CD4-positive, alpha-beta T cell (primary cell): ENCODE results near the gene PIGH. TPM values are rescaled to one million over a fixed set of nuclear protein-coding genes. Genes with fewer than 3 reads are reported as not detected.

Experiments used
- ATAC-seq: fragments of 200-7000 bp; cut with Tn5 transposase; one replicate; pipeline ENCODE4 v1.10.0; 2022; ENCODE audit warnings: mild to moderate bottlenecking; ENCODE audit not compliant: poor library complexity
- CTCF ChIA-PET: fragments of 350-600 bp; sonication (Branson Sonifier 250); formaldehyde crosslinking; loops from one replicate; lab custom pipeline; 2021; ENCODE audit warnings: antibody characterized with exemption, inconsistent platforms; lab: Charles Lee
- POLR2A ChIA-PET: fragments of 350-600 bp; sonication (Branson Sonifier 250); formaldehyde crosslinking; loops from one replicate; lab custom pipeline; 2021; ENCODE audit warnings: antibody characterized with exemption, inconsistent platforms; lab: Charles Lee
- DNase-seq, 14 experiments: peaks; one replicate each; pipeline ENCODE4 v3.0.0-alpha.2; 2013 to 2020; ENCODE audit warnings: mixed read lengths in 2 of 14
- H3K27ac ChIP-seq, 2 donors: one replicate each; pipeline versions ENCODE4 v1.5.1 to v1.7.0; 2013; ENCODE audit warnings: low read length in 2 of 2, low read depth in 1 of 2, mild to moderate bottlenecking in 1 of 2
- H3K27me3 ChIP-seq, 2 experiments: 1 replicate in 1 of 2; 2 replicates in 1 of 2; pipeline versions ENCODE4 v1.6.1 to v1.7.0; 2013; ENCODE audit warnings: low read length in 2 of 2, control low read depth in 1 of 2, mild to moderate bottlenecking in 1 of 2, moderate library complexity in 1 of 2; ENCODE audit not compliant: insufficient read depth in 2 of 2, control insufficient read depth in 1 of 2
- H3K36me3 ChIP-seq: one replicate; pipeline ENCODE4 v1.6.1; 2013; ENCODE audit warnings: low read length, control low read depth; ENCODE audit not compliant: insufficient read depth
- H3K4me1 ChIP-seq: one replicate; pipeline ENCODE4 v1.6.1; 2013; ENCODE audit warnings: low read length, control low read depth; ENCODE audit not compliant: insufficient read depth
- H3K4me3 ChIP-seq: one replicate; pipeline ENCODE4 v1.5.1; 2013; ENCODE audit warnings: mild to moderate bottlenecking, low read length, moderate library complexity
- H3K9me3 ChIP-seq, 2 experiments: 1 replicate in 1 of 2; 2 replicates in 1 of 2; pipeline versions ENCODE4 v1.6.1 to v1.7.0; 2013; ENCODE audit warnings: low read length in 2 of 2, mild to moderate bottlenecking in 2 of 2, control low read depth in 1 of 2, moderate library complexity in 1 of 2; ENCODE audit not compliant: control insufficient read depth in 1 of 2, insufficient read depth in 1 of 2
- H3K27ac Mint-ChIP-seq: one replicate; pipeline ENCODE4 v1.8.0; 2020; ENCODE audit warnings: mixed read lengths
- H3K27me3 Mint-ChIP-seq: one replicate; pipeline ENCODE4 v1.8.0; 2021; ENCODE audit warnings: mixed read lengths
- H3K36me3 Mint-ChIP-seq: one replicate; pipeline ENCODE4 v1.8.0; 2021; ENCODE audit warnings: low read depth, mixed read lengths
- H3K4me1 Mint-ChIP-seq: one replicate; pipeline ENCODE4 v1.8.0; 2021; ENCODE audit warnings: low read depth, mixed read lengths
- H3K4me3 Mint-ChIP-seq: one replicate; pipeline ENCODE4 v1.8.0; 2020; ENCODE audit warnings: mild to moderate bottlenecking, mixed read lengths
- H3K9me3 Mint-ChIP-seq: one replicate; pipeline ENCODE4 v1.8.0; 2020; ENCODE audit warnings: mixed read lengths
- intact Hi-C, 2 experiments: fragments of 100-400 bp; cut with DNase I in 1 of 2; cut with micrococcal nuclease in 1 of 2; formaldehyde crosslinking; loops; one replicate each; pipeline versions ENCODE4 v1.15.1 to v1.9.0; 2023 to 2025; cut with DNase I, micrococcal nuclease
- total RNA-seq, 174 experiments: library from RNA in 2 of 174; stranded (reverse) in 2 of 174; gene quantifications; one replicate each; pipeline ENCODE4 v1.2.3 and lab custom pipeline; 2021 to 2026
- TF ChIP-seq, protein P1 (sequence below): fragments of 200-600 bp; IDR thresholded peaks from one replicate; pipeline ENCODE4 v1.8.0; 2022; ENCODE audit warnings: antibody characterized with exemption, mild to moderate bottlenecking

Gene PIGH
- total RNA-seq, 2 experiments from 2014 or later = 66.0 to 69.7 TPM

DNA sequence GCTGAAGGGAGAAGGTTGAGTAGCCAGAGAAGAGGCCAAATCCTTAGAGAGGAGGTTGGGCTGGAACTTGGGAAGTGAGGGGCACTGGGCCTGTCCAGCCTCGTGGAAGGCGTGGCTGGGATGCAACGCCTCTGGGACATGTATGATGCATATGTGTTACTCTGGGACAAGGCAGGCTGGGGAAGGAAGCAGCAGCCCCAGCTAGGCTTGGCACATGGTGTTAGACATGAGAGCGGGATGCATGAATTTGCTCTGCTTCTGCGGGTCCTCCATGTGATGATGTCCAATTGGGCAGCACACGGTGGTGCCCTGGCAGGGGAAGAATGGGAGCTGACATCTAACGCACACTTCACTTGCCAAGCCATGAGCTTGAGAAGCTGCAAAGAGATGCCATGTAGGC, 45.7 kb downstream of the PIGH start:
- ChIA-PET CTCF (no interaction called here), POLR2A (interaction anchor here (0.9 kb wide), 1 partner anchor 17 kb away, joined by 3 read pairs; no protein-coding TSS in a partner anchor)
- Histone ChIP-seq H3K36me3 (no peaks in the 10 kb centered on the region), H3K4me1 (no peaks in the 10 kb centered on the region), H3K27me3 (peaks cover 0 to 2% of the 10 kb centered on the region in 2 experiments), H3K27ac (no peak overlapping the region), H3K4me3 (no peak overlapping the region), H3K9me3 (no peaks in the 10 kb centered on the region)
- no peak for ATAC-seq
- no peak for DNase-seq
- Mint-ChIP-seq H3K4me3 (no peak overlapping the region), H3K9me3 (no peaks in the 10 kb centered on the region), H3K27me3 (peaks cover 5% of the 10 kb centered on the region), H3K36me3 (no peaks in the 10 kb centered on the region), H3K4me1 (no peaks in the 10 kb centered on the region), H3K27ac (no peak overlapping the region)
- intact Hi-C loops = no loop called here
- TF ChIP-seq, protein P1, sequence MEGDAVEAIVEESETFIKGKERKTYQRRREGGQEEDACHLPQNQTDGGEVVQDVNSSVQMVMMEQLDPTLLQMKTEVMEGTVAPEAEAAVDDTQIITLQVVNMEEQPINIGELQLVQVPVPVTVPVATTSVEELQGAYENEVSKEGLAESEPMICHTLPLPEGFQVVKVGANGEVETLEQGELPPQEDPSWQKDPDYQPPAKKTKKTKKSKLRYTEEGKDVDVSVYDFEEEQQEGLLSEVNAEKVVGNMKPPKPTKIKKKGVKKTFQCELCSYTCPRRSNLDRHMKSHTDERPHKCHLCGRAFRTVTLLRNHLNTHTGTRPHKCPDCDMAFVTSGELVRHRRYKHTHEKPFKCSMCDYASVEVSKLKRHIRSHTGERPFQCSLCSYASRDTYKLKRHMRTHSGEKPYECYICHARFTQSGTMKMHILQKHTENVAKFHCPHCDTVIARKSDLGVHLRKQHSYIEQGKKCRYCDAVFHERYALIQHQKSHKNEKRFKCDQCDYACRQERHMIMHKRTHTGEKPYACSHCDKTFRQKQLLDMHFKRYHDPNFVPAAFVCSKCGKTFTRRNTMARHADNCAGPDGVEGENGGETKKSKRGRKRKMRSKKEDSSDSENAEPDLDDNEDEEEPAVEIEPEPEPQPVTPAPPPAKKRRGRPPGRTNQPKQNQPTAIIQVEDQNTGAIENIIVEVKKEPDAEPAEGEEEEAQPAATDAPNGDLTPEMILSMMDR = no peak

DNA sequence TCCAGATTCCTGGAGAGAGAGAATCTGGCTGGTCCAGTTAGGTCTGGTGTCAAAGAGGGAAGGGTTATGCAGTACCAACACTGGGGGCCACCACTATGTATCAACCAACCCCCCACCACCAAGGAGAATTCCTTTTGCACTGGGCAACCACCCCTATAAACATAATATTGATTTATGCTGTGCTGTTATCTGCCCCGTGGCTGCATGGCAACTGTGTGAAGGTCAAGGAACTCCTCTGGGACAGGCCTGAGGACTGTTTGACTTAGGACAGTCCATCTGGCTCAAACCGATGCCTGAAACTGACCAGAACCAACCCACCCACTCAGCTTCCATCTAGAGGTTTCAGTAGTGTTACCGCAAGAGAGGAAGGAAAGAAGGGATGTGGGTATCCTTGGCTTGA, 46.5 kb downstream of the PIGH start:
- H3K36me3 Mint-ChIP-seq = no peaks in the 10 kb centered on the region

DNA sequence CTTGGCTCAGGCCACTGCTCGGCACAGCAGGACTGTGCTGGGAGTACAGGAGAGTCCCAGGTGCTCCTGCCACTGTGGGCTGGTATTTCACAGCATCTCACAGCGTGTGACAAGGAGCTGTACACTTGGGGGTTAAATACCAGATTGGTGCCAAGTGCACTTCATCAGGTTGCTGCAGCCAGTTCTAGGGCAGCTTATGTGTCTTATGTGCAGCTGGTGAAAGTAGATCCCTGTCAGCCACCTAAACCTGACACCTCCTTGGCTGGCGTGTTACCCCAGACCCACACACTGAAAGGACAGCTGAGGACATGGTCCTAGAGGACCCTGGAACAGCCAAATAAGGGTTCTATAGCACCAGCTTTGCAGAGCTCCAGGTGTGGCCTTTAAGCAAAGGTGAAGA, 48.1 kb downstream of the PIGH start:
- H3K27ac ChIP-seq = no peak overlapping the region
- Mint-ChIP-seq H3K27ac (no peak overlapping the region), H3K27me3 (peaks cover 5% of the 10 kb centered on the region), H3K9me3 (no peaks in the 10 kb centered on the region), H3K4me1 (no peaks in the 10 kb centered on the region), H3K4me3 (no peak overlapping the region), H3K36me3 (no peaks in the 10 kb centered on the region)
- H3K36me3 ChIP-seq = no peaks in the 10 kb centered on the region
- H3K4me1 ChIP-seq = no peaks in the 10 kb centered on the region
- H3K4me3 ChIP-seq = no peak overlapping the region
- ChIA-PET CTCF (no interaction called here), POLR2A (no interaction called here)
- no peaks in the 10 kb centered on the region for H3K27me3 ChIP-seq
- TF ChIP-seq, protein P1 = no peak
- DNase-seq (no peak), ATAC-seq (no peak)
- intact Hi-C loops = no loop called here
- no peaks in the 10 kb centered on the region for H3K9me3 ChIP-seq

More for the DNA sequence above, 46.5 kb downstream of the PIGH start:
- Histone ChIP-seq H3K9me3 (no peaks in the 10 kb centered on the region), H3K4me3 (no peak overlapping the region), H3K27me3 (peaks cover 0 to 2% of the 10 kb centered on the region in 2 experiments), H3K36me3 (no peaks in the 10 kb centered on the region), H3K4me1 (no peaks in the 10 kb centered on the region), H3K27ac (no peak overlapping the region)
- ChIA-PET POLR2A (no interaction called here), CTCF (no interaction called here)
- no peak for ATAC-seq
- TF ChIP-seq, protein P1 = no peak
- no peak overlapping the region for H3K4me3 Mint-ChIP-seq
- H3K4me1 Mint-ChIP-seq = no peaks in the 10 kb centered on the region
- no peak for DNase-seq
- intact Hi-C loops = no loop called here
- no peak overlapping the region for H3K27ac Mint-ChIP-seq
- peaks cover 5% of the 10 kb centered on the region for H3K27me3 Mint-ChIP-seq
- no peaks in the 10 kb centered on the region for H3K9me3 Mint-ChIP-seq
